Measurements from ENCODE around the gene SOWAHC. TPM values are rescaled to one million over a fixed set of nuclear protein-coding genes. Genes with fewer than 3 reads are reported as not detected.
A peak's percentile ranks its signal among the peaks of the same experiment; 100 is the strongest.

The SOWAHC gene
- total and polyA plus RNA-seq, 2 of the 13 experiments (the other 11 are each of a cell fraction or from before 2014, with no cell fraction given), result 21.2 to 22.5 TPM

DNA sequence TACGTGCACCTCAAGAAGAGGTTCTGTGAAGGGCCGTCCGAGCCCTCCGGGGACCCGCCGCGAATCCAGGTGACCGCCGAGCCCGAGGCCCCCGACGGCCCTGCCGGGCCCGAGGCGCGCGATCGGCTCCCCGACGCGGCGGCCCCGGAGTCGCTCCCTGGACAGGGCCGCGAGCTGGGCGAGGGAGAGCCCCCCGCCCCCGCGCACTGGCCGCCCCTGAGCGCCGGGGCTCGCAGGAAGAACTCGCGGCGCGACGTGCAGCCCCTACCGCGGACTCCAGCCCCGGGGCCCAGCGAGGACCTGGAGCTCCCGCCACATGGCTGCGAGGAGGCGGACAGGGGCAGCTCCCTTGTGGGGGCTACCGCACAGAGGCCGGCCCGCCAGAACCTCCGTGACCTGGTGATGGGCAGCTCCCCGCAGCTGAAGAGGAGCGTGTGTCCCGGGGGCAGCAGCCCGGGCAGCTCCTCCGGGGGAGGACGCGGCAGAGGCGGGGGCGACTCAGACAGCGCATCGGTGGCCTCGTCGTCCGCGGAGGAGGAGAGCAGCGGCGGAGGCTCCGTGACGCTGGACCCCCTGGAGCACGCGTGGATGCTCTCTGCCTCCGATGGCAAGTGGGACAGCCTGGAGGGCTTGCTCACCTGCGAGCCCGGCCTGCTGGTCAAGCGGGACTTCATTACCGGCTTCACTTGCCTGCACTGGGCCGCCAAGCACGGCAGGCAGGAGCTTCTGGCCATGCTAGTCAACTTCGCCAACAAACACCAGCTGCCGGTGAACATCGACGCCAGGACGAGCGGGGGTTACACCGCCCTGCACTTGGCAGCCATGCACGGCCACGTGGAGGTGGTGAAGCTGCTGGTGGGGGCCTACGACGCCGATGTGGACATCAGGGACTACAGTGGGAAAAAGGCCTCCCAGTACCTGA is 812 bp downstream of the SOWAHC start (continued):
- peak; percentile 33; the same call in 1 of the 2 replicates for TF ChIP-seq GPN1 (CRISPR knock-in tag; IDR thresholded peaks at IDR 0.05; ENCODE audit: borderline replicate concordance)
- TF ChIP-seq, protein P1, sequence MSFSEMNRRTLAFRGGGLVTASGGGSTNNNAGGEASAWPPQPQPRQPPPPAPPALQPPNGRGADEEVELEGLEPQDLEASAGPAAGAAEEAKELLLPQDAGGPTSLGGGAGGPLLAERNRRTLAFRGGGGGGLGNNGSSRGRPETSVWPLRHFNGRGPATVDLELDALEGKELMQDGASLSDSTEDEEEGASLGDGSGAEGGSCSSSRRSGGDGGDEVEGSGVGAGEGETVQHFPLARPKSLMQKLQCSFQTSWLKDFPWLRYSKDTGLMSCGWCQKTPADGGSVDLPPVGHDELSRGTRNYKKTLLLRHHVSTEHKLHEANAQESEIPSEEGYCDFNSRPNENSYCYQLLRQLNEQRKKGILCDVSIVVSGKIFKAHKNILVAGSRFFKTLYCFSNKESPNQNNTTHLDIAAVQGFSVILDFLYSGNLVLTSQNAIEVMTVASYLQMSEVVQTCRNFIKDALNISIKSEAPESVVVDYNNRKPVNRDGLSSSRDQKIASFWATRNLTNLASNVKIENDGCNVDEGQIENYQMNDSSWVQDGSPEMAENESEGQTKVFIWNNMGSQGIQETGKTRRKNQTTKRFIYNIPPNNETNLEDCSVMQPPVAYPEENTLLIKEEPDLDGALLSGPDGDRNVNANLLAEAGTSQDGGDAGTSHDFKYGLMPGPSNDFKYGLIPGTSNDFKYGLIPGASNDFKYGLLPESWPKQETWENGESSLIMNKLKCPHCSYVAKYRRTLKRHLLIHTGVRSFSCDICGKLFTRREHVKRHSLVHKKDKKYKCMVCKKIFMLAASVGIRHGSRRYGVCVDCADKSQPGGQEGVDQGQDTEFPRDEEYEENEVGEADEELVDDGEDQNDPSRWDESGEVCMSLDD (CRISPR knock-in tag; IDR thresholded peaks at IDR 0.05; ENCODE audit: borderline replicate concordance), result no peak
- TF ChIP-seq ELF4 (CRISPR knock-in tag; IDR thresholded peaks at IDR 0.05; ENCODE audit: borderline replicate concordance), result no peak
- TF ChIP-seq SNAI1 (CRISPR knock-in tag; IDR thresholded peaks at IDR 0.05; ENCODE audit: borderline replicate concordance), result peak; percentile 91; the same call in 1 of the 2 replicates
- TF ChIP-seq MYNN (CRISPR knock-in tag; IDR thresholded peaks at IDR 0.05; ENCODE audit: low read depth), result no peak
- 0 out of 2 replicates have a peak, but pooled peaks have one; percentile 62 for TF ChIP-seq NCOA1 (CRISPR knock-in tag; IDR thresholded peaks at IDR 0.05)
- TF ChIP-seq RFXAP (CRISPR knock-in tag; IDR thresholded peaks at IDR 0.05; ENCODE audit: borderline replicate concordance), result peak; percentile 84; the same call in 1 of the 2 replicates
- peak; percentile 91; the same call in 1 of the 2 replicates for TF ChIP-seq NR1H2 (CRISPR knock-in tag; IDR thresholded peaks at IDR 0.05; ENCODE audit: borderline replicate concordance, low read depth)
- TF ChIP-seq, protein P2, sequence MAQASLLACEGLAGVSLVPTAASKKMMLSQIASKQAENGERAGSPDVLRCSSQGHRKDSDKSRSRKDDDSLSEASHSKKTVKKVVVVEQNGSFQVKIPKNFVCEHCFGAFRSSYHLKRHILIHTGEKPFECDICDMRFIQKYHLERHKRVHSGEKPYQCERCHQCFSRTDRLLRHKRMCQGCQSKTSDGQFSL (CRISPR knock-in tag; IDR thresholded peaks at IDR 0.05), result no peak
- TF ChIP-seq ZNF12 (CRISPR knock-in tag; IDR thresholded peaks at IDR 0.05), result no peak
- TF ChIP-seq MEIS2 (CRISPR knock-in tag; IDR thresholded peaks at IDR 0.05), result no peak; the same call in 1 of the 2 replicates
- TF ChIP-seq, protein P3, sequence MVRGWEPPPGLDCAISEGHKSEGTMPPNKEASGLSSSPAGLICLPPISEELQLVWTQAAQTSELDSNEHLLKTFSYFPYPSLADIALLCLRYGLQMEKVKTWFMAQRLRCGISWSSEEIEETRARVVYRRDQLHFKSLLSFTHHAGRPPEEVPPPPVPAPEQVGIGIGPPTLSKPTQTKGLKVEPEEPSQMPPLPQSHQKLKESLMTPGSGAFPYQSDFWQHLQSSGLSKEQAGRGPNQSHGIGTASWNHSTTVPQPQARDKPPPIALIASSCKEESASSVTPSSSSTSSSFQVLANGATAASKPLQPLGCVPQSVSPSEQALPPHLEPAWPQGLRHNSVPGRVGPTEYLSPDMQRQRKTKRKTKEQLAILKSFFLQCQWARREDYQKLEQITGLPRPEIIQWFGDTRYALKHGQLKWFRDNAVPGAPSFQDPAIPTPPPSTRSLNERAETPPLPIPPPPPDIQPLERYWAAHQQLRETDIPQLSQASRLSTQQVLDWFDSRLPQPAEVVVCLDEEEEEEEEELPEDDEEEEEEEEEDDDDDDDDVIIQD (CRISPR knock-in tag; IDR thresholded peaks at IDR 0.05; ENCODE audit: low read depth), result no peak
- TF ChIP-seq, protein P4, sequence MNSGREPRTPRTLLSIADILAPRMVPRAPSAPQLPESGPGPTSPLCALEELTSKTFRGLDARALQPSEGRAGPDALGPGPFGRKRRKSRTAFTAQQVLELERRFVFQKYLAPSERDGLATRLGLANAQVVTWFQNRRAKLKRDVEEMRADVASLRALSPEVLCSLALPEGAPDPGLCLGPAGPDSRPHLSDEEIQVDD (CRISPR knock-in tag; IDR thresholded peaks at IDR 0.05; ENCODE audit: borderline replicate concordance), result peak; percentile 84; the same call in 1 of the 2 replicates
- TF ChIP-seq, protein P5, sequence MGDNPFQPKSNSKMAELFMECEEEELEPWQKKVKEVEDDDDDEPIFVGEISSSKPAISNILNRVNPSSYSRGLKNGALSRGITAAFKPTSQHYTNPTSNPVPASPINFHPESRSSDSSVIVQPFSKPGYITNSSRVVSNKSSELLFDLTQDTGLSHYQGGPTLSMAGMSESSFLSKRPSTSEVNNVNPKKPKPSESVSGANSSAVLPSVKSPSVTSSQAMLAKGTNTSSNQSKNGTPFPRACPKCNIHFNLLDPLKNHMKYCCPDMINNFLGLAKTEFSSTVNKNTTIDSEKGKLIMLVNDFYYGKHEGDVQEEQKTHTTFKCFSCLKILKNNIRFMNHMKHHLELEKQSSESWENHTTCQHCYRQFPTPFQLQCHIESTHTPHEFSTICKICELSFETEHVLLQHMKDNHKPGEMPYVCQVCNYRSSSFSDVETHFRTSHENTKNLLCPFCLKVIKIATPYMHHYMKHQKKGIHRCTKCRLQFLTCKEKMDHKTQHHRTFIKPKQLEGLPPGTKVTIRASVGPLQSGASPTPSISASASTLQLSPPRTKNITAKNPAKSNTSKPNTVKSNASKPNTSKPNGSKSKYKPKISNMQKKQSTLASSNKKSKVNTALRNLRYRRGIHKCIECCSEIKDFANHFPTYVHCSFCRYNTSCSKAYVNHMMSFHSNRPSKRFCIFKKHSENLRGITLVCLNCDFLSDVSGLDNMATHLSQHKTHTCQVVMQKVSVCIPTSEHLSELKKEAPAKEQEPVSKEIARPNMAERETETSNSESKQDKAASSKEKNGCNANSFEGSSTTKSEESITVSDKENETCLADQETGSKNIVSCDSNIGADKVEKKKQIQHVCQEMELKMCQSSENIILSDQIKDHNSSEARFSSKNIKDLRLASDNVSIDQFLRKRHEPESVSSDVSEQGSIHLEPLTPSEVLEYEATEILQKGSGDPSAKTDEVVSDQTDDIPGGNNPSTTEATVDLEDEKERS (CRISPR knock-in tag; IDR thresholded peaks at IDR 0.05), result no peak; the same call in 1 of the 2 replicates
- TF ChIP-seq CEBPG (CRISPR knock-in tag; IDR thresholded peaks at IDR 0.05), result no peak
- TF ChIP-seq, protein P6, sequence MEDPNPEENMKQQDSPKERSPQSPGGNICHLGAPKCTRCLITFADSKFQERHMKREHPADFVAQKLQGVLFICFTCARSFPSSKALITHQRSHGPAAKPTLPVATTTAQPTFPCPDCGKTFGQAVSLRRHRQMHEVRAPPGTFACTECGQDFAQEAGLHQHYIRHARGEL (CRISPR knock-in tag; IDR thresholded peaks at IDR 0.05), result peak; percentile 88
- 0 out of 2 replicates have a peak, but pooled peaks have one; percentile 75 for TF ChIP-seq ZNF615 (CRISPR knock-in tag; IDR thresholded peaks at IDR 0.05; ENCODE audit: borderline replicate concordance)
- no peak for TF ChIP-seq ZFP36L2 (CRISPR knock-in tag; IDR thresholded peaks at IDR 0.05)
- peak; percentile 26; the same call in 1 of the 2 replicates for TF ChIP-seq ZNF660 (CRISPR knock-in tag; IDR thresholded peaks at IDR 0.05; ENCODE audit: borderline replicate concordance, low read depth)
